ENCODE results near the gene FBLN5.

The FBLN5 gene

DNA sequence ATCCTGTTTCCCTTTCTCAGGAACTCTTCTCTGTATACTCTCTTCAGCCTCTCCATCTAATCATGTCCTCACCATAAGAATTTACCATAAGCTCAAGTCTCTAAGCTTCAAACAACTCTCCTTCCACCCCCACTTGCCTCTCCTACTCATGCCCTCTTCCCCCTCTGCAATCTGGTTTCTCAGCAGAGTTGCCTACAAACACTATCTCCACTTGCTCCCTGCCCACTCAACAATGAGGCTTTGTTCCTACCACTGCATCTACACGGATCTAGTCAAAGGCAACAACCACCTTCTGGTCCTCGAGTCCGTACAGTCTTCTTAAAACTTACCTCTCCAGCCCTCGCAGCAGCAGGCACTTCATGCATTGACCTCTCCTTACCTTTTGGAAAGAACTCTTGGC lies 17.2 kb upstream of the FBLN5 start:
- TF ChIP-seq POLR2A (IDR thresholded peaks at IDR 0.05; ENCODE audit: extremely low read depth, insufficient read length), result no peak
- no peak for TF ChIP-seq MYC (IDR thresholded peaks at IDR 0.05; ENCODE audit: low read depth, low read length)
- TF ChIP-seq, protein P1, sequence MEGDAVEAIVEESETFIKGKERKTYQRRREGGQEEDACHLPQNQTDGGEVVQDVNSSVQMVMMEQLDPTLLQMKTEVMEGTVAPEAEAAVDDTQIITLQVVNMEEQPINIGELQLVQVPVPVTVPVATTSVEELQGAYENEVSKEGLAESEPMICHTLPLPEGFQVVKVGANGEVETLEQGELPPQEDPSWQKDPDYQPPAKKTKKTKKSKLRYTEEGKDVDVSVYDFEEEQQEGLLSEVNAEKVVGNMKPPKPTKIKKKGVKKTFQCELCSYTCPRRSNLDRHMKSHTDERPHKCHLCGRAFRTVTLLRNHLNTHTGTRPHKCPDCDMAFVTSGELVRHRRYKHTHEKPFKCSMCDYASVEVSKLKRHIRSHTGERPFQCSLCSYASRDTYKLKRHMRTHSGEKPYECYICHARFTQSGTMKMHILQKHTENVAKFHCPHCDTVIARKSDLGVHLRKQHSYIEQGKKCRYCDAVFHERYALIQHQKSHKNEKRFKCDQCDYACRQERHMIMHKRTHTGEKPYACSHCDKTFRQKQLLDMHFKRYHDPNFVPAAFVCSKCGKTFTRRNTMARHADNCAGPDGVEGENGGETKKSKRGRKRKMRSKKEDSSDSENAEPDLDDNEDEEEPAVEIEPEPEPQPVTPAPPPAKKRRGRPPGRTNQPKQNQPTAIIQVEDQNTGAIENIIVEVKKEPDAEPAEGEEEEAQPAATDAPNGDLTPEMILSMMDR (IDR thresholded peaks at IDR 0.05; ENCODE audit: low read depth, low read length), result no peak
- TF ChIP-seq, protein P2, sequence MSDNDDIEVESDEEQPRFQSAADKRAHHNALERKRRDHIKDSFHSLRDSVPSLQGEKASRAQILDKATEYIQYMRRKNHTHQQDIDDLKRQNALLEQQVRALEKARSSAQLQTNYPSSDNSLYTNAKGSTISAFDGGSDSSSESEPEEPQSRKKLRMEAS (IDR thresholded peaks at IDR 0.05; ENCODE audit: low read depth, low read length), result no peak
- DNase-seq (ENCODE audit: low read depth), result no peak
- no peak overlapping the region for H3K4me3 ChIP-seq (ENCODE audit: low read depth, low read length)

DNA sequence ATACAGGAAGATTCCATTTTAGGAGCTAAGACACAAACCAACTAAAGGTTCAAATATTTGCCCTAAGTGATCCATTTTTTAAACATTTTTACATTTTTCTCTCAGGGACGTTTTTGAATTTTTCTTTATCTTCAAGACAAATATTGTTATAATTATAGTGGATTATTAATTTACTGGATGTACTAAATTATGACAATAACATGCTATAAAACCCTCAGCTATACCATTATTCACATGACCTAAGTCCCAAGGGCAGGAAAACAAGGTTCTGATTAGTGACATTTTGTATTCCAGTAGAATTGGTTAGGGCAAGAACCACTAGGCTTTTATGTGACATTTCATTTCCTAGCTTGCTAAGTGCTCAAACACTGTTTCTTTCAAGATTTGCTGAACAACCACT lies 16.5 kb upstream of the FBLN5 start:
- no peak overlapping the region for H3K4me3 ChIP-seq (ENCODE audit: low read depth, low read length)
- no peak for DNase-seq (ENCODE audit: low read depth)
- no peak for TF ChIP-seq MYC (IDR thresholded peaks at IDR 0.05; ENCODE audit: low read depth, low read length)
- TF ChIP-seq, protein P2 (IDR thresholded peaks at IDR 0.05; ENCODE audit: low read depth, low read length), result no peak
- no peak for TF ChIP-seq POLR2A (IDR thresholded peaks at IDR 0.05; ENCODE audit: extremely low read depth, insufficient read length)

DNA sequence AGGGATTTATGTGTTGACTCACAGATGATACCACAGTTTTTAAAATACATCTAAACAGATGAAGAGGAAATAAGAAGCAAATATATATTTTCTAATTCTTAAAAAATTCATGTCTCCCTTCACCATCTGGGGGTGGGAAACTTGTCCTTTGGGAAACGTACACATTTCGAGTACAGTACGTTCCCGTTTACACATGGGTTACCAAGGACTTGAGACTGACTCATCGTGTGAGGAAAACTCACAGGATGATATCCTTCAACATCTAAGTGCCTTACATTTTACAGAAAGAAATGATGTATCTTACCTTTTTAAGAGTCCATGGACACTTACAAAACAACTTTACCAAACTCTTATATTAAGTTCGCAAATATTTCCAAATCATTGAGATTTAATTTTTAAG lies 16.0 kb upstream of the FBLN5 start:
- TF ChIP-seq POLR2A (IDR thresholded peaks at IDR 0.05; ENCODE audit: extremely low read depth, insufficient read length) (no peak), MYC (IDR thresholded peaks at IDR 0.05; ENCODE audit: low read depth, low read length) (no peak)
- TF ChIP-seq, protein P2 (IDR thresholded peaks at IDR 0.05; ENCODE audit: low read depth, low read length), result no peak
- TF ChIP-seq, protein P1 (IDR thresholded peaks at IDR 0.05; ENCODE audit: low read depth, low read length), result no peak
- no peak overlapping the region for H3K4me3 ChIP-seq (ENCODE audit: low read depth, low read length)
- no peak for DNase-seq (ENCODE audit: low read depth)

DNA sequence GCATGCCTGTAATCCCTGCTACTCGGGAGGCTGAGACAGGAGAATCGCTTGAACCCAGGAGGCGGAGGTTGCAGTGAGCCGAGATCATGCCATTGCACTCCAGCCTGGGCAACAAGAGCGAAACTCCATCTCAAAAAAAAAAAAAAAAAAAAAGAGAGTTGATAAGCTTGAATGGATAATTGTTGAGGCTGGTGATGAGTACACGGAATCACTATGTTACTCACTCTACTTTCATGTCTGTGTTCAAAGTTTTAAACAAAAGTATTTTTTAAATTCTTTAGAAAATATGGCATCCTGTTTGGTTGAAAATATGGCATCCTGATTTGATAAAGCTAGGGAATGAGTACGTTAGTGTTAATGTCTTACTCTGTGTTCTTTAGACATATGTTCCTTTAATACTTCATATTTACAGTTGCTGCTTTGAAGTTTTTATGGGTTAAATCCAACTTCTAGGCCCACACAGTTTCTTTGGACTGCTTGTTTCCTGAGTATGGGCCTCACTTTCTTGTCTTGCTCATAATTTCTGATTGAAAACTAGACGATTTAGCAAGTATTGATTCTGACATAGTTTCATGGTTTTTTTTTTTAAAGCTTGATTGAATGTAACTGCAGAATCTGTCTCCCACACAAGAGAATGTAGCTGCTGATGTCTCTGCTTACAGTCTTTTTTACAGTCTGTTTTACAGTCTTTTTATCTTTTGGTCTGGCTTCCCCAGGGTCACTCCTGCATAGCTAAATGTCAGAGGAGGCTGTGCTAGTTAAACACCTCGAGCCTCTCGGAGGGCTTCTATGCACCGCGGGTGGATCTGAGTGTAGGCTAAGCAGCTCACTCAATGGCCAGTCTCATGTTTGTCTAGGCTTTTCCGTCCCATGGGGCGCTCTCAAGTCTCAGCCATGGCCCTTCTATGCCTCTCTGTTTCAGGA lies 14.1 kb upstream of the FBLN5 start:
- H3K4me3 ChIP-seq (ENCODE audit: low read depth, low read length), result no peak overlapping the region
- TF ChIP-seq, protein P2 (IDR thresholded peaks at IDR 0.05; ENCODE audit: low read depth, low read length), result no peak
- TF ChIP-seq POLR2A (IDR thresholded peaks at IDR 0.05; ENCODE audit: extremely low read depth, insufficient read length) (no peak), MYC (IDR thresholded peaks at IDR 0.05; ENCODE audit: low read depth, low read length) (no peak)
- TF ChIP-seq, protein P1 (IDR thresholded peaks at IDR 0.05; ENCODE audit: low read depth, low read length), result no peak
- DNase-seq (ENCODE audit: low read depth), result no peak

DNA sequence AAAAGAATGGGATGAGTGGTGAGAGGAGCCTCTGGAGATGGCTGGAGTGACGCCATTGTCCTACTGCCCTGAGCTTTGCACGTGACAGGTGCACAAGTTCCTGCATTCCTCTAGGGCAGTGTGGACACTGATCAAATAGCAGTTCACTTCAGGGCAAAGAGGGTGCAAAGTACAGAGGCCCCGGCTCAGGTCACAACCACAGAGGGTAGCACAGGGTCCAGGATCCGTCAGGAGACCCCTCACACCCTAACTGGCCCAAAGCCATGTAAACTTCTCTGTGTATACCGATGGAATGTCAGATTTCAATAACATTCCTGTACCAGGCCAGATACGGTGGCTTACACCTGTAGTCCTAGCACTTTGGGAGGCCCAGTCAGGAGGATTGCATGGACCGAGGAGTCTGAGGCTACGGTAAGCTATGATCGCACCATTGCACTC lies 10.4 kb upstream of the FBLN5 start:
- DNase-seq (ENCODE audit: low read depth), result no peak
- TF ChIP-seq POLR2A (IDR thresholded peaks at IDR 0.05; ENCODE audit: extremely low read depth, insufficient read length), result no peak
- TF ChIP-seq, protein P2 (IDR thresholded peaks at IDR 0.05; ENCODE audit: low read depth, low read length), result no peak
- no peak for TF ChIP-seq MYC (IDR thresholded peaks at IDR 0.05; ENCODE audit: low read depth, low read length)
- TF ChIP-seq, protein P1 (IDR thresholded peaks at IDR 0.05; ENCODE audit: low read depth, low read length), result no peak
- no peak overlapping the region for H3K4me3 ChIP-seq (ENCODE audit: low read depth, low read length)

DNA sequence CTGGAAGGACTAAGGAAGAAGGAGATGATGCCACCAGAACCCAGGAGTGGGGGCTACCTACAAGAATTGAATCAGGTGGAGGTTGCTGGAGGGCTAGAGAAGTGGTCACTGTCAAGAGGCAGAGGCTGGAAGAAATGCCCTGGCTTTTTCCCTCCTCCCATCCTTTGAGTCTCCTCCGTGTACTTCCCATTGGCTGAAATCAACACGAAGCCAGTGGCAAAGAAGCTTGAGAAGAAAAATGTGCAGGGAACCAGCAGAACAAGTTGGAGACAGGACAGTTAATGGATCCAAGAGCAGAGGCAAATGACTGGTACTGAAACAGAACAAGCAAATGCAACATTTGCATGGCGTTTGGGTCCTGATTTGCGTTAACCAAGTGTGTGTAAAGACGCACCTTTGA lies 9.1 kb upstream of the FBLN5 start:
- TF ChIP-seq, protein P2 (IDR thresholded peaks at IDR 0.05; ENCODE audit: low read depth, low read length), result no peak
- TF ChIP-seq MYC (IDR thresholded peaks at IDR 0.05; ENCODE audit: low read depth, low read length) (no peak), POLR2A (IDR thresholded peaks at IDR 0.05; ENCODE audit: extremely low read depth, insufficient read length) (no peak)
- TF ChIP-seq, protein P1 (IDR thresholded peaks at IDR 0.05; ENCODE audit: low read depth, low read length), result no peak

More for the DNA sequence above, 9.1 kb upstream of the FBLN5 start:
- DNase-seq (ENCODE audit: low read depth), result no peak
- H3K4me3 ChIP-seq (ENCODE audit: low read depth, low read length), result no peak overlapping the region
